H9 (cell line): ENCODE data around the gene SH3GL3. TPM values are rescaled to one million over a fixed set of nuclear protein-coding genes. Genes with fewer than 3 reads are reported as not detected.

Source experiments
- DNase-seq: peaks from one replicate; pipeline ENCODE4 v3.0.0-alpha.2; 2017
- H2AFZ ChIP-seq: one replicate; pipeline ENCODE4 v1.6.1; 2013; ENCODE audit warnings: mild to moderate bottlenecking, low read length, control low read depth, moderate library complexity
- H2AK5ac ChIP-seq: 2 replicates; pipeline ENCODE4 v1.6.1; 2013; ENCODE audit warnings: low read length, control low read depth, mixed read lengths; ENCODE audit not compliant: insufficient read length
- H2BK120ac ChIP-seq: one replicate; pipeline ENCODE4 v1.6.1; 2013; ENCODE audit warnings: low read depth, mild to moderate bottlenecking, low read length, control low read depth, inconsistent platforms; ENCODE audit not compliant: poor library complexity, severe bottlenecking
- H2BK12ac ChIP-seq: 2 replicates; pipeline ENCODE4 v1.6.1; 2013; ENCODE audit warnings: low read length, control low read depth, mixed read lengths, low read depth; ENCODE audit not compliant: insufficient read length
- H2BK15ac ChIP-seq: 2 replicates; pipeline ENCODE4 v1.6.1; 2013; ENCODE audit warnings: low read depth, low read length, control low read depth
- H2BK20ac ChIP-seq: one replicate; pipeline ENCODE4 v1.6.1; 2013; ENCODE audit warnings: low read depth, mild to moderate bottlenecking, low read length, control low read depth, inconsistent platforms; ENCODE audit not compliant: poor library complexity, severe bottlenecking
- H2BK5ac ChIP-seq: 2 replicates; pipeline ENCODE4 v1.6.1; 2013; ENCODE audit warnings: low read length, control low read depth, mixed read lengths; ENCODE audit not compliant: insufficient read length
- H3K14ac ChIP-seq: 2 replicates; pipeline ENCODE4 v1.6.1; 2013; ENCODE audit warnings: low read length, control low read depth; ENCODE audit not compliant: insufficient read depth
- H3K18ac ChIP-seq: 2 replicates; pipeline ENCODE4 v1.6.1; 2013; ENCODE audit warnings: low read depth, mild to moderate bottlenecking, mixed read lengths, low read length, control low read depth; ENCODE audit not compliant: insufficient read length
- H3K23ac ChIP-seq: 2 replicates; pipeline ENCODE4 v1.6.1; 2013; ENCODE audit warnings: low read length, control low read depth, mixed read lengths, low read depth; ENCODE audit not compliant: insufficient read length
- H3K23me2 ChIP-seq: 2 replicates; pipeline ENCODE4 v1.6.1; 2013; ENCODE audit warnings: low read depth, mild to moderate bottlenecking, mixed read lengths, low read length, control low read depth; ENCODE audit not compliant: insufficient read length, poor library complexity, severe bottlenecking
- H3K27ac ChIP-seq: 2 replicates; pipeline ENCODE4 v1.5.1; 2013; ENCODE audit warnings: low read length, control low read depth, mixed read lengths, low read depth; ENCODE audit not compliant: insufficient read length
- H3K27me3 ChIP-seq: 2 replicates; pipeline ENCODE4 v1.6.1; 2013; ENCODE audit warnings: low read length, control low read depth, inconsistent platforms; ENCODE audit not compliant: insufficient read depth
- H3K4ac ChIP-seq: 2 replicates; pipeline ENCODE4 v1.6.1; 2013; ENCODE audit warnings: low read depth, mild to moderate bottlenecking, control low read depth, inconsistent platforms, low read length, moderate library complexity
- H3K4me1 ChIP-seq: 2 replicates; pipeline ENCODE4 v1.6.1; 2013; ENCODE audit warnings: low read length, control low read depth, inconsistent platforms; ENCODE audit not compliant: insufficient read depth
- H3K4me2 ChIP-seq: 2 replicates; pipeline ENCODE4 v1.6.1; 2013; ENCODE audit warnings: low read length, control low read depth, mixed read lengths; ENCODE audit not compliant: insufficient read length, insufficient read depth
- H3K56ac ChIP-seq: 2 replicates; pipeline ENCODE4 v1.6.1; 2013; ENCODE audit warnings: low read depth, mild to moderate bottlenecking, mixed read lengths, low read length, control low read depth; ENCODE audit not compliant: insufficient read length
- H3K79me1 ChIP-seq: 2 replicates; pipeline ENCODE4 v1.6.1; 2013; ENCODE audit warnings: low read depth, mild to moderate bottlenecking, moderate library complexity, low read length, control low read depth, inconsistent platforms; ENCODE audit not compliant: insufficient read depth, poor library complexity, severe bottlenecking
- H3K79me2 ChIP-seq: 2 replicates; pipeline ENCODE4 v1.6.1; 2013; ENCODE audit warnings: low read length, control low read depth, inconsistent platforms; ENCODE audit not compliant: insufficient read depth
- H3K9ac ChIP-seq: 2 replicates; pipeline ENCODE4 v1.6.1; 2013; ENCODE audit warnings: low read length, control low read depth, mixed read lengths; ENCODE audit not compliant: insufficient read length; ENCODE audit errors: extremely low read depth
- H3K9me3 ChIP-seq: one replicate; pipeline ENCODE4 v1.6.1; 2013; ENCODE audit warnings: low read depth, low read length, inconsistent platforms; ENCODE audit not compliant: control insufficient read depth
- H3T11ph ChIP-seq: one replicate; pipeline ENCODE4 v1.6.1; 2013; ENCODE audit warnings: mild to moderate bottlenecking, low read length, control low read depth, inconsistent platforms
- H4K20me1 ChIP-seq: one replicate; pipeline ENCODE4 v1.6.1; 2013; ENCODE audit not compliant: control insufficient read depth, insufficient read length, insufficient read depth
- H4K5ac ChIP-seq: 2 replicates; pipeline ENCODE4 v1.6.1; 2013; ENCODE audit warnings: low read depth, mild to moderate bottlenecking, mixed read lengths, low read length, control low read depth; ENCODE audit not compliant: insufficient read length
- H4K8ac ChIP-seq: replicated peaks from 2 replicates; pipeline ENCODE4 v1.6.1; 2013; ENCODE audit warnings: low read length, control low read depth, mixed read lengths, low read depth; ENCODE audit not compliant: insufficient read length
- H4K91ac ChIP-seq: 2 replicates; pipeline ENCODE4 v1.6.1; 2013; ENCODE audit warnings: low read depth, mild to moderate bottlenecking, moderate library complexity, mixed read lengths, low read length, control low read depth; ENCODE audit not compliant: insufficient read length
- H3K27ac Mint-ChIP-seq, 3 experiments: 2 replicates in 2 of 3; 3 replicates in 1 of 3; pipeline ENCODE4 v1.8.0; 2020 to 2021; ENCODE audit warnings: mixed read lengths in 3 of 3, mild to moderate bottlenecking in 1 of 3, moderate library complexity in 1 of 3
- H3K27me3 Mint-ChIP-seq: 2 replicates; pipeline ENCODE4 v1.8.0; 2021; ENCODE audit warnings: low read depth, mild to moderate bottlenecking, moderate library complexity, mixed read lengths
- H3K36me3 Mint-ChIP-seq, 3 experiments: 2 replicates in 2 of 3; 3 replicates in 1 of 3; pipeline ENCODE4 v1.8.0; 2020 to 2021; ENCODE audit warnings: low read depth in 3 of 3, mixed read lengths in 3 of 3; ENCODE audit not compliant: insufficient read depth in 1 of 3
- H3K4me1 Mint-ChIP-seq, 2 experiments: 2 replicates each; pipeline ENCODE4 v1.8.0; 2020; ENCODE audit warnings: mixed read lengths in 2 of 2
- H3K4me3 Mint-ChIP-seq, 2 experiments: 2 replicates in 1 of 2; 3 replicates in 1 of 2; pipeline ENCODE4 v1.8.0; 2020 to 2021; ENCODE audit warnings: mild to moderate bottlenecking in 2 of 2, mixed read lengths in 2 of 2, moderate library complexity in 1 of 2
- H3K9me3 Mint-ChIP-seq, 2 experiments: 2 replicates in 1 of 2; 3 replicates in 1 of 2; pipeline ENCODE4 v1.8.0; 2020; ENCODE audit warnings: mild to moderate bottlenecking in 2 of 2, mixed read lengths in 2 of 2, moderate library complexity in 1 of 2
- CTCF ChIP-seq: fragments of 200-600 bp; sonication (generic); conservative IDR thresholded peaks from 3 replicates; pipeline ENCODE4 v1.8.0; 2021; ENCODE audit warnings: antibody characterized with exemption, mild to moderate bottlenecking
- WGBS: extraction: QIAGEN DNeasy Blood & Tissue Kit; methylation state at CpG from one replicate; pipeline ENCODE4 v1.1.7; 2013; ENCODE audit warnings: missing lambda C conversion rate, low lambda C conversion rate, mixed read lengths; ENCODE audit not compliant: insufficient read length; ENCODE audit errors: extremely low coverage; 5-methylcytosine and 5-hydroxymethylcytosine counted together
- total RNA-seq: library from RNA; stranded (reverse); gene quantifications from 2 replicates; pipeline ENCODE4 v1.2.1, GENCODE V29; 2021

The SH3GL3 gene
- total RNA-seq, 1 experiment from 2014 or later: 11.2 TPM

- Histone ChIP-seq H4K8ac (no peak overlapping the region), H2AFZ (no peak overlapping the region), H3K79me2 (no peaks in the 10 kb centered on the region), H3K18ac (no peak overlapping the region), H4K5ac (no peak overlapping the region), H3K27me3 (no peaks in the 10 kb centered on the region), H2AK5ac (no peak overlapping the region), H2BK12ac (no peak overlapping the region), H3K4ac (no peak overlapping the region), H3K27ac (no peak overlapping the region), H4K91ac (no peak overlapping the region), H3K23ac (no peak overlapping the region), H3K4me2 (no peak overlapping the region), H3K79me1 (no peaks in the 10 kb centered on the region), H3K56ac (no peak overlapping the region), H2BK20ac (no peak overlapping the region), H2BK120ac (no peak overlapping the region), H4K20me1 (no peaks in the 10 kb centered on the region), H3K9me3 (no peaks in the 10 kb centered on the region), H2BK15ac (no peak overlapping the region), H3T11ph (no peak overlapping the region), H3K4me1 (no peaks in the 10 kb centered on the region), H2BK5ac (no peak overlapping the region), H3K23me2 (no peaks in the 10 kb centered on the region), H3K14ac (no peak overlapping the region), H3K9ac (no peak overlapping the region)
- DNase-seq: no peak
- H3K27ac Mint-ChIP-seq: no peak overlapping the region
- H3K4me3 Mint-ChIP-seq: no peak overlapping the region
- peaks cover 7% of the 10 kb centered on the region for H3K27me3 Mint-ChIP-seq
- no CpG with 5 or more reads among the region's 1 CpG for WGBS
- H3K4me1 Mint-ChIP-seq: no peaks in the 10 kb centered on the region
- H3K36me3 Mint-ChIP-seq: peaks cover 0 to 4% (median 2%) of the 10 kb centered on the region in 3 experiments; a peak in 1 of 7 replicates
- no peak for TF ChIP-seq CTCF
- peaks cover 10% of the 10 kb centered on the region in 2 experiments for H3K9me3 Mint-ChIP-seq
Observed at GRCh38 chr15:83644439-83644838, 197.3 kb downstream of the SH3GL3 start.
